ENCODE results near the gene COPZ1.

Gene COPZ1

GRCh38 chr12:54390668-54391551 lies 66.0 kb downstream of the COPZ1 start:
- peak in 23 of 56 donors; percentile 7 to 64 (median 36) for DNase-seq

GRCh38 chr12:54392485-54393206 lies 67.7 kb downstream of the COPZ1 start:
- no peak for DNase-seq

- DNase-seq: no peak
Measured at GRCh38 chr12:54393207-54393609, 68.3 kb downstream of the COPZ1 start.

GRCh38 chr12:54393743-54394142 lies 68.8 kb downstream of the COPZ1 start:
- no peak for DNase-seq

GRCh38 chr12:54394281-54394719 lies 69.4 kb downstream of the COPZ1 start:
- DNase-seq: peak in 25 of 56 donors; percentile 14 to 74 (median 28)

- no peak for DNase-seq
Measured at GRCh38 chr12:54394986-54395385, 70.1 kb downstream of the COPZ1 start.

- DNase-seq: no peak
Measured at GRCh38 chr12:54395545-54395944, 70.6 kb downstream of the COPZ1 start.

GRCh38 chr12:54397157-54397556 lies 72.2 kb downstream of the COPZ1 start:
- DNase-seq: no peak

- DNase-seq: no peak
Measured at GRCh38 chr12:54398218-54398617, 73.3 kb downstream of the COPZ1 start.

GRCh38 chr12:54398995-54399793 lies 74.3 kb downstream of the COPZ1 start:
- DNase-seq: peak in 55 of 56 donors; percentile 19 to 96 (median 70)

- no peak for DNase-seq
Measured at GRCh38 chr12:54401119-54401518, 76.2 kb downstream of the COPZ1 start.

Data from amygdala (tissue), 56 donors.